ENCODE data around the gene FREM2. TPM values are rescaled to one million over a fixed set of nuclear protein-coding genes. Genes with fewer than 3 reads are reported as not detected.

Gene FREM2
- total RNA-seq, 2 donors from 2014 or later: 0.27 to 0.98 TPM

GRCh38 chr13:38733146-38733545, 46.3 kb downstream of the FREM2 start:
- intact Hi-C loops (cut with DNase I, micrococcal nuclease): no loop called here
- ATAC-seq (no peak), DNase-seq (no peak)

- intact Hi-C loops (cut with DNase I, micrococcal nuclease): no loop called here
- DNase-seq (no peak), ATAC-seq (no peak)
Observed at GRCh38 chr13:38735665-38736440, 49.0 kb downstream of the FREM2 start.

- ATAC-seq (no peak), DNase-seq (no peak)
- intact Hi-C loops (cut with DNase I, micrococcal nuclease): no loop called here
Observed at GRCh38 chr13:38743466-38743865, 56.6 kb downstream of the FREM2 start.

DNA sequence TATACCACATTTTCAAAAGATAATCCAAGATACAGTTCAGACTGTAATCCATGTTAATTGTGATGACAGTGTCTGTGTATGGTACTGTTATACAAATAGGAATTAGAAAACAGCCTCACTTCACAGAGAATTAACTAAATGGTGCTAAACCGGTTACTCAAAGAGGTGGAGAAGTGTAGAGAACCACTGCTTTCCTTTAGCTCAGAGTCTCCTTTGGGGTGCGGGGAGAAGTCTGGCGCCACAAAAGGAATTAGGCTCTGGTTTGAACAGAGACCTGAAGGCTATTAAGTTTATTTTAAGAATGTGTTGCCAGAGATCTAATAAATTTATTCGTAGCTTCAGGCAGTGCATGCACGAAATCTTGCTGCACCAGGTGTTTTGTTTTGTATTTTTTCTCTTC, 65.8 kb downstream of the FREM2 start:
- intact Hi-C loops (cut with DNase I, micrococcal nuclease): loop anchor here in 1 of 2 donors (10.0 kb wide), 1 partner anchor 58 kb away; no protein-coding TSS in a partner anchor
- ATAC-seq: no peak
- no peak for DNase-seq

DNA sequence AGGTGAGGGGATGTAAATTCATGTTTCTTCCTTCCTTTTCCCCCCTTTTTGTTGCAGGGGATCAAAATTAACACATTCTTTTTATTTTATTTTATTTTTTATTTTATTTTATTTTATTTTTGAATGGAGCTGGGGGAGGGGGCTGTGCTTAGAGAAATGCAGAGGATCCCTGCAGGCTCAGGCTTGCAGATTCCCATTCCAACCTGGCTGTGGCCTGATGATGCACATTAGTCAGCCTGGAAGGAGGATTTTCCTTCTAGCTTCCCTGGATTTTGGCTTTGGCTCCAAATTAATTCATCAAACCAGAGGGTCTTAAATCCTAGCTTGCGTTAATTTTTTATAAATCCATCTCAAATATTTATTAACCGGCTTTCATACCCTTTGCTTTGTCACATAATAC, 67.0 kb downstream of the FREM2 start:
- DNase-seq: no peak
- intact Hi-C loops (cut with DNase I, micrococcal nuclease): loop anchor here in 1 of 2 donors (10.0 kb wide), 1 partner anchor 59 kb away; no protein-coding TSS in a partner anchor
- ATAC-seq: no peak

DNA sequence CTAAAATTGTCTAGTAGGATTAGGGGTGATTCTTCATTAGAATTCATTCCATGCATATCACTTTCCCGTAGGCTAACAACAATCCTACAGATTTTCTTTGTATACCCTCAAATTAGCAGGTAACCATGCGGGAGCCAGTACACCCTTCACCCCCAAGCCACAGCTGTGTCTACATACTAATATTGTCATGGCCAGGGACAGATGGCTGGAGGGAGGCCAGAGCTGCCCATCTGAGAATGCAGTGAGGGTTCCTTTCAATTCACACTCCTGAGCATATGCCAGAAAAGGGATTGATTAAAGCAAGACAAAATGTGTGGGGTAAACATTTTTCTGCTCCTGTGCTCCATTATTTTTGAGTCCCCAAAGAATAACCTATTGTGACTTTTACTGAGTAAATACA, 68.9 kb downstream of the FREM2 start:
- no peak for ATAC-seq
- intact Hi-C loops (cut with DNase I, micrococcal nuclease): loop anchor here in 1 of 2 donors (10.0 kb wide), 1 partner anchor 61 kb away; no protein-coding TSS in a partner anchor
- DNase-seq: no peak

DNA sequence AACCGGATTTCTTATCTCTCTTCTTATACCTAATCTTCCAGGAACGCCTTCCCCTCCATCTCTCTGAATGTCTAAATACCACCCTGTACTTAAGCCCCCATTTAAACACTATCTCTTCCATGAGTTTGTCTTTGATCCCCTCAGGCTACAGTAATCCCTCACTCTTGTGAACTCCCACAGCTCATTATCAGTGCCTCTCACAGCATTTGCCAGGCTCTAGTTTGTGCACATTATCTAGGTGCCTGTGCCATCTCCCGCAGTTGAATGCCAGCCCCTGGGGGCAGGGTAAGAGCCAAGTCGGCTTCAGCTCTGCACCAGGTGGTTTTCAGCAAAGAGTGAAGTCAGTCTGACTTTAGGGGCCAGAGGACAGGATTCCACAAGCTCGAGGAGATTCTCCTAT, 71.4 kb downstream of the FREM2 start:
- ATAC-seq (no peak), DNase-seq (no peak)
- intact Hi-C loops (cut with DNase I, micrococcal nuclease): loop anchor here in 1 of 2 donors (10.0 kb wide), 1 partner anchor 63 kb away; no protein-coding TSS in a partner anchor

DNA sequence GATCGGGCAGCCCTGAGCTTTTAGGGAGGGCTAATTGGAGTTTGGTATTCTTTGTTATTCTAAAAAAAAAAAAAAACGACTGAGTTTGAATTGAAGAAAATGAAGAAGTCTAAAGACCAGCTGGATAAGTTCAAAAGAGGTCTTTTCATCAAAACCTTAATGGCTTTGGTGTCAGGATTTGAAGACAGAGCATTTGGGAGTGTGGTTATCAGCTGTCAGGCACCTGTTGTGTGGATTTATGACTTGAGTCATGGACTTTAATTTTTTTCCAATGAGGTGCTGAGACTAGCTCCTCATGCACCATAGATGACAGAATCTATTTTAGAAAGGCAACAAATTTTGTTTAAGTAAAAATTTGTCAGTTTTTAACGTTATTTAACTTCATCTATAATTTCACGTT, 72.5 kb downstream of the FREM2 start:
- no peak for ATAC-seq
- DNase-seq: no peak
- intact Hi-C loops (cut with DNase I, micrococcal nuclease): loop anchor here in 1 of 2 donors (10.0 kb wide), 1 partner anchor 65 kb away; no protein-coding TSS in a partner anchor

- peak; percentile 40 for ATAC-seq
- intact Hi-C loops (cut with DNase I, micrococcal nuclease): no loop called here
- no peak for DNase-seq
Observed at GRCh38 chr13:38763446-38764381, 76.8 kb downstream of the FREM2 start.

- ATAC-seq (no peak), DNase-seq (no peak)
- intact Hi-C loops (cut with DNase I, micrococcal nuclease): no loop called here
Observed at GRCh38 chr13:38766799-38767198, 79.9 kb downstream of the FREM2 start.

- intact Hi-C loops (cut with DNase I, micrococcal nuclease): no loop called here
- ATAC-seq (no peak), DNase-seq (no peak)
Observed at GRCh38 chr13:38767506-38768265, 80.8 kb downstream of the FREM2 start.

GRCh38 chr13:38769526-38769925, 82.6 kb downstream of the FREM2 start:
- no peak for DNase-seq
- intact Hi-C loops (cut with DNase I, micrococcal nuclease): no loop called here
- no peak for ATAC-seq

- no peak for ATAC-seq
- no peak for DNase-seq
- intact Hi-C loops (cut with DNase I, micrococcal nuclease): no loop called here
Observed at GRCh38 chr13:38775085-38775484, 88.2 kb downstream of the FREM2 start.

- intact Hi-C loops (cut with DNase I, micrococcal nuclease): no loop called here
- DNase-seq (no peak), ATAC-seq (no peak)
Observed at GRCh38 chr13:38777347-38778119, 90.7 kb downstream of the FREM2 start.

- intact Hi-C loops (cut with DNase I, micrococcal nuclease): no loop called here
- ATAC-seq (no peak), DNase-seq (no peak)
Observed at GRCh38 chr13:38781539-38781938, 94.7 kb downstream of the FREM2 start.

DNA sequence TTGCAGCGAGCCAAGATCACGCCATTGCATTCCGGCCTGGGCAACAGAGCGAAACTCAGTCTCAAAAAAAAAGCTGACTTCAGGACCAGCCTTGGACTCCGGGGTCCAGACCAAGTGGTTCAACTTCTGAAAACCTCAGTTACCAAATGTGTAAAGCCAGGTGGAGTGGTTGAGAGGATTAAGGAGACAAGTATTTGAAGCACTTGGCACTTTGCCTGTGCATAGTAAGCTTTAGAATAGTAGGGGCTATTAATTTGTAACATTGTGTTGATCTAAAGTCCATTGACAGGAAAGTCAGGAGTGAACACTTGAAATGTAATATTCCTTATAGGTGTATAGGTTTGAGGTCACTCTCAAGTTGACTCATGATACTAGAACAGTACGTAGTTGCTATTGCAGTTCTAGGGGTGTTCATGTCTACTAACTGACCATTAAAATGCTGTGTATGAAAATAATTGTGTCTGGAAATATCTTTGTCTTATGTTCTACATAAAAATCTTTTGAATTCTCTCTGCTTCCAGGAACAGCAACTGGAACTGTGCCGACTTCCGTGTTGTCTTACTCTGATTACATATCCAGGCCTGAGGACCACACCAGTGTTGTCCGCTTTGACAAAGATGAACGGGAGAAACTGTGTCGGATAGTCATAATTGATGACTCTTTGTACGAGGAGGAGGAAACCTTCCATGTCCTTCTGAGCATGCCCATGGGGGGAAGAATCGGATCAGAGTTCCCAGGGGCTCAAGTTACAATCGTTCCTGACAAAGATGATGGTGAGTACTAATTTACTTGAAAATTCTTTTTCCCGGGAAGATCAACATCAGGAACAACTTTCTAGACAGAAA, 97.4 kb downstream of the FREM2 start:
- intact Hi-C loops (cut with DNase I, micrococcal nuclease): no loop called here
- DNase-seq (peak; percentile 34 to 53), ATAC-seq (peak; percentile 71)

- DNase-seq (no peak), ATAC-seq (peak; percentile 22)
- intact Hi-C loops (cut with DNase I, micrococcal nuclease): no loop called here
Observed at GRCh38 chr13:38785042-38785441, 98.2 kb downstream of the FREM2 start.
